ENCODE data around the gene LUC7L. TPM values are rescaled to one million over a fixed set of nuclear protein-coding genes. Genes with fewer than 3 reads are reported as not detected.
"Not testable (repeated sequence)": the region's sequence is repeated elsewhere in the genome, so short reads cannot be mapped to it uniquely, and the experiment has no call there.

The LUC7L gene
- total and polyA plus RNA-seq, 4 donors, result 63.4 to 199 (median 138) TPM

DNA sequence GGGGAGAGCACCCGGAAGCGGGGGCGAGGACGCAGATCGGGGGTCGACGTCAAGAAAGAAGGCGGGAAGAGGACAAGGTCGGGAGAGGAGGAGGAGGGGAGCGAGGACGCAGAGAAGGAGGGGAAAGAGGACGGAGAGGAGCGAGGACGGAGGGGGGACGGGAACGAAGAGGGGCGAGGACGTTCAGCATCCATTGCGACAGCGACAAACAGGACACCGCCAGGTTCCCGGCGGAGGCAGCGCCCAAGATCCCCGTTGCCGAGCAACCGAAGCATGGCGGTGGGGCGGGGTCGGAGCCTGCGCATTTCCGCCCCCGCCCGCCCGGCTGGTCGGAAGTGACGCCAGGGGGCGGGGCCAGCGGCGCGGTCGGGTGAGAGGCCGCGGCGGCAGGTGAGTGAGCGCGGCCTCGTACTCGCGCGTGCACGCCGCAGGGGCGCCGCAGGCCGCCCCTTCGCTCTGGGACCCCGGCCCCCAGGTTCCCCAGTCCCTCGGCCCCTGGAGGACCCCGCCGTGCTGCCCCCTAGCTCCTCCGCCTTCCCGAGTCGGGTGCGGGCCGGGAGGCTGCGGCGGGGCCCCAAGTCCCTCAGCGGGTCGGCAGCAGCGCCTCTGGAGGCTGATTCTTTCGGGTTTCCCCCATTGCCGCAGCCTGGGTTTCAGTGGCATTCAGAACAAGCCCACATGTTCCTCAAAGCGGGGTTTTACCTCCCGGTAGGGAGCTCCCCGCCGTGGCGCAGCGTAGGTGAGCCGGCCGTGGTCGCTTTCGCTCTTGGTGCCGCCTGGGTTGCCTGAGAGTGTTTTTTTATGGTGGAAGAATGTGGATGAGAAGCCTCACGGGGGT is 5.4 kb upstream of the LUC7L start, which contains the start of gene FAM234A:
FAM234A (plus strand) TSS at position 354 of the 838 bp plus-strand sequence. CDS start 19,593 bp downstream, outside the sequence.
- WGBS (ENCODE audit: insufficient coverage), result under 1% methylated on average over 85 of the region's 85 CpGs
- peak within 1 kb of the TSS; percentile 99 for H3K27ac ChIP-seq (ENCODE audit: low read depth, low read length)
- H3K4me1 ChIP-seq (ENCODE audit: control insufficient read depth, insufficient read depth, low read length), result peaks cover 24% of the 10 kb centered on the region
- no peaks in the 10 kb centered on the region for H3K36me3 ChIP-seq (ENCODE audit: control insufficient read depth, insufficient read depth, low read length)
- peak within 1 kb of the TSS; percentile 89 for H3K4me3 ChIP-seq (ENCODE audit: low read depth, low read length)
- no peaks in the 10 kb centered on the region for H3K27me3 ChIP-seq (ENCODE audit: control insufficient read depth, insufficient read depth, low read length)
- DNase-seq (ENCODE audit: low read depth in 4 of 6, low spot score in 6 of 6), result peak; percentile 86 to 98 (median 90)
- H3K9me3 ChIP-seq (ENCODE audit: control insufficient read depth, insufficient read depth, low read length), result no peaks in the 10 kb centered on the region

DNA sequence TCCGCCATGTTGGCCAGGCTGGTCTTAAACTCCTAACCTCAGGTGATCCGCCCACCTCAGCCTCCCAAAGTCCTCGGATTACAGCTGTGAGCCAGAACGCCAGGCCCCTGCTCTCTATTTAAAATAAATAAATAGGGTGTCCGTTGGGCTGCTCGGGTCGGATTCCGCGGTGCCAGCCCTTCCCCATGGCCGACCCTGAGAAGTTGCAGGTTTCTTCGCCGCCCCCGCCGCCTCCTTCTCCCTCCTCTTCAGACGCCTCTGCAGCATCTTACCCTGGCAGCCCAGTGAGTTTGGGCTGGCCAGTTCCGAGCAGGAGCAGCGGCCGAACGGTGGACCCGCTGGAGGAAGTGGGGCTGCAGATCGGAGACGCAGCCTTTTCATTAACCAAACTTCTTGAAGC is 1.7 kb upstream of the LUC7L start:
- DNase-seq (ENCODE audit: low read depth in 4 of 6, low spot score in 6 of 6), result no peak
- Histone ChIP-seq H3K9me3 (ENCODE audit: control insufficient read depth, insufficient read depth, low read length) (no peaks in the 10 kb centered on the region), H3K4me3 (ENCODE audit: low read depth, low read length) (no peak overlapping the region), H3K27ac (ENCODE audit: low read depth, low read length) (no peak overlapping the region), H3K27me3 (ENCODE audit: control insufficient read depth, insufficient read depth, low read length) (no peaks in the 10 kb centered on the region), H3K36me3 (ENCODE audit: control insufficient read depth, insufficient read depth, low read length) (peaks cover 8% of the 10 kb centered on the region), H3K4me1 (ENCODE audit: control insufficient read depth, insufficient read depth, low read length) (peaks cover 27% of the 10 kb centered on the region)
- 80% methylated on average over 17 of the region's 22 CpGs for WGBS (ENCODE audit: insufficient coverage)

DNA sequence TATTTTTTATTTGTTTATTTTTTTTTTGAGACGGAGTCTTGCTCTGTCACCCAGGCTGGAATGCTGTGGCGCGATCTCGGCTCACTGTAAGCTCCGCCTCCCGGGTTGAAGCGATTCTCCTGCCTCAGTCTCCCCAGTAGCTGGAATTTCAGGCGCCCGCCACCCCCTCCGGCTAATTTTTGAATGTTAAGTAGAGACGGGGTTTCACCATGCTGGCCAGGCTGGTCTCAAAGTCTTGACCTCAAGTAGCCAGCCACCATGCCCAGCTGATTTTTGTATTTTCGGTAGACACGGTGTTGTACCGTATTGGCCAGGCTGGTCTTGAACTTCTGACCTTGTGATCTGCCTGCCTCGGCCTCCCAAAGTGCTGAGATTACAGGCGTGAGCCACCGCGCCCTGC is 1.1 kb upstream of the LUC7L start:
- peaks cover 22% of the 10 kb centered on the region for H3K4me1 ChIP-seq (ENCODE audit: control insufficient read depth, insufficient read depth, low read length)
- not testable (repeated sequence) for H3K4me3 ChIP-seq (ENCODE audit: low read depth, low read length); H3K27me3 ChIP-seq (ENCODE audit: control insufficient read depth, insufficient read depth, low read length); DNase-seq (ENCODE audit: low read depth in 4 of 6, low spot score in 6 of 6); H3K9me3 ChIP-seq (ENCODE audit: control insufficient read depth, insufficient read depth, low read length); H3K27ac ChIP-seq (ENCODE audit: low read depth, low read length)
- H3K36me3 ChIP-seq (ENCODE audit: control insufficient read depth, insufficient read depth, low read length), result peaks cover 13% of the 10 kb centered on the region
- 95% methylated on average over 18 of the region's 18 CpGs for WGBS (ENCODE audit: insufficient coverage)

DNA sequence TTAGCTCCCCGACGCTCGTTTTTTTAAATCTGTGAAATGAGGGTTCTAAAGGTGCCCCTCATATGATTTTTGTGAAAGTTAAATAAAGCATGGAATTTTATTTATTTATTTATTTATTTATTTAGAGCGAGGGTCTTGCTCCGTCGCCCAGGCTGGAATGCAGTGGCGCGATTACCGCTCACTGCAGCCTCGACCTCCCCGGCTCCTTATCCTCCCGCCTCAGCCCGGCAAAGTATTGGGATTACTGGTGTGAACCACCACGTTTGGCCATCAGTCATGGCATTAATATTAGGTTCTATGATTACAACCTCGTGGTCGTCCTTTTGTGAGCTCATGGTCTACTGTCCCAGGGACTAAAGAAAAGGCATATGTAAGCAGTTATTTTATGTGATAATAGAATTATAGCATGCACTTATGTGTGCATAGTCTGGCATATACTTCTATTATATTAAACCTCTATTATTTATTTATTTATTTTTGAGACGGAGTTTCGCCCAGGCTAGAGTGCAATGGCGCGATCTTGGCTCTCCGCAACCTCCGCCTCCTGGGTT is 557 bp upstream of the LUC7L start:
- no peak overlapping the region for H3K27ac ChIP-seq (ENCODE audit: low read depth, low read length)

DNA sequence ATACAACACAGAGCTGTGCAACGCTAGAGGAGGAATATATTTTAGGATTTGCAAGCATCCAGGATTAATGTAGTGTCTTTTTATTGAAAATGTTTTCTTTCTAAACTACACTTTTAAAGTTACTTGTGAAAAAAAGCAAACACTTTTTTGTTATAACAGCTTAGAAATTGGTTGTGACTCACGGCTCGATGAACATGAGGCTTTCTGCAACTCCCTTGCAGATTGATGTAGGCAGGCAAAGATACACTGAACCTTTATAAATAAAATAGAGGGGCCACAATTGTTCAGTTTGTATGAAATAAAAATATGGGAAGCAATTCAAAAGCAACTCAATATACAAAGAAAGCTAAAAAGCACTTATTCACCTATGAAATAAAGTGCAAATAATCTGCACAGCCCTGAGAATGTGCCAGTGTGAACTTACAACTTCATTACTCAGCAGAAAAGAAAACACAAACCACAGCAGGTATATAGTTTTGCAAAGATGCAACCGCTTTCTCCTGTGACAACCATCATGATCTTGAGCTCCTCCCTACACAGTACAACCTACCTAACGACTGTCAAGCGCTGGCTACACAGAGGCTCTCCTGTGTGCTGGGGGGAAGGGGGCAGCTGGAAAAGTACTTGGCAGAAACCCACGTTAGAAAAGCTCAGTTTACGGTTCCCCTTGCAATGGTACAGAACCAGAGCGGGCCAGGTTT is 948 bp downstream of the LUC7L start:
- Histone ChIP-seq H3K36me3 (ENCODE audit: control insufficient read depth, insufficient read depth, low read length) (peaks cover 31% of the 10 kb centered on the region), H3K4me1 (ENCODE audit: control insufficient read depth, insufficient read depth, low read length) (peaks cover 8% of the 10 kb centered on the region), H3K27ac (ENCODE audit: low read depth, low read length) (peak overlapping the region; percentile 98), H3K27me3 (ENCODE audit: control insufficient read depth, insufficient read depth, low read length) (no peaks in the 10 kb centered on the region), H3K4me3 (ENCODE audit: low read depth, low read length) (peak overlapping the region; percentile 94), H3K9me3 (ENCODE audit: control insufficient read depth, insufficient read depth, low read length) (no peaks in the 10 kb centered on the region)
- WGBS (ENCODE audit: insufficient coverage), result 0% methylated on average over 5 of the region's 9 CpGs
- peak in 1 of 6 donors; percentile 49 for DNase-seq (ENCODE audit: low read depth in 4 of 6, low spot score in 6 of 6)

More for the DNA sequence above, 557 bp upstream of the LUC7L start:
- H3K27me3 ChIP-seq (ENCODE audit: control insufficient read depth, insufficient read depth, low read length), result no peaks in the 10 kb centered on the region
- 53% methylated on average over 4 of the region's 22 CpGs for WGBS (ENCODE audit: insufficient coverage)
- peak overlapping the region; percentile 94 for H3K4me3 ChIP-seq (ENCODE audit: low read depth, low read length)
- DNase-seq (ENCODE audit: low read depth in 4 of 6, low spot score in 6 of 6), result no peak
- H3K9me3 ChIP-seq (ENCODE audit: control insufficient read depth, insufficient read depth, low read length), result no peaks in the 10 kb centered on the region
- H3K36me3 ChIP-seq (ENCODE audit: control insufficient read depth, insufficient read depth, low read length), result peaks cover 18% of the 10 kb centered on the region
- H3K4me1 ChIP-seq (ENCODE audit: control insufficient read depth, insufficient read depth, low read length), result peaks cover 17% of the 10 kb centered on the region

DNA sequence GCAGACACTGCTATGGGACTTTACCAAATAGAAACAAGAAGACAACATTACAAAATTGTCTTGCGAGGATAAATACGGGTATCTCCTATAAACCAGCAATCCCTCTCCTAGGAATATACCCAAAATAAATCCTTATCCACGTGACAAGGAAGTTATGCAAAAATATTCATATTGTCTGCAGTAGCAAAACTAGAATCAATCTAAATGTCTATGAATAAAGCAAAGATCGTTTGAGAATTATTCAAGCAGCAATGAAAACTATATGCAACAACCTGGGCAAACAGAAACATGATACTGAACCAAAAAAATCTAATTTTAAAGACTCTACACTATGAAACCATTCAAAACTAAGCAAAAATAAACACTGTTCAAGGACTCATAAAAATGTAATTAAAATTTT is 9.2 kb downstream of the LUC7L start:
- WGBS (ENCODE audit: insufficient coverage), result no CpG with 5 or more reads among the region's 4 CpGs
- no peaks in the 10 kb centered on the region for H3K9me3 ChIP-seq (ENCODE audit: control insufficient read depth, insufficient read depth, low read length)
- DNase-seq (ENCODE audit: low read depth in 4 of 6, low spot score in 6 of 6), result no peak
- H3K4me3 ChIP-seq (ENCODE audit: low read depth, low read length), result no peak overlapping the region
- no peaks in the 10 kb centered on the region for H3K4me1 ChIP-seq (ENCODE audit: control insufficient read depth, insufficient read depth, low read length)
- no peaks in the 10 kb centered on the region for H3K27me3 ChIP-seq (ENCODE audit: control insufficient read depth, insufficient read depth, low read length)
- peaks cover 81% of the 10 kb centered on the region for H3K36me3 ChIP-seq (ENCODE audit: control insufficient read depth, insufficient read depth, low read length)
- H3K27ac ChIP-seq (ENCODE audit: low read depth, low read length), result no peak overlapping the region

DNA sequence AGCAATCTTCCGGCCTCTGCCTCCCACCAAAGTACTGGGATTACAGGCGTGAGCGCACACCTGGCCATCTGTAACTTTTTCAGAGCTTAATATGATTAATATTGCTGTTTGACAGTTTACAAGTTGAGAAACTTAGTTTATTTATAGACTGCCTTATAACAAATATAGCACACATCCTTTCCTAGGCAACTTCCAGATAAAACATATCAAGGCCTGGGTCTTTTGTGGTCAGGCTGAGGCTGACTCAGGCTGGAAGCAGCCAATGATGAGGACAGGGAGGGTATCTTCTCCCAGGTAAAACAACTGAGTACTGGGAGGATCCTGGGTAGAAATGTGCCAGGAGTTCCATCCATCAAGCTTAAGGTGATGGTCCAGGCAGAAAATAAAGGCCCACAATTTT is 16.2 kb downstream of the LUC7L start:
- Histone ChIP-seq H3K27ac (ENCODE audit: low read depth, low read length) (no peak overlapping the region), H3K4me1 (ENCODE audit: control insufficient read depth, insufficient read depth, low read length) (no peaks in the 10 kb centered on the region), H3K27me3 (ENCODE audit: control insufficient read depth, insufficient read depth, low read length) (no peaks in the 10 kb centered on the region), H3K36me3 (ENCODE audit: control insufficient read depth, insufficient read depth, low read length) (peaks cover 78% of the 10 kb centered on the region), H3K9me3 (ENCODE audit: control insufficient read depth, insufficient read depth, low read length) (no peaks in the 10 kb centered on the region), H3K4me3 (ENCODE audit: low read depth, low read length) (no peak overlapping the region)
- no peak for DNase-seq (ENCODE audit: low read depth in 4 of 6, low spot score in 6 of 6)
- no CpG with 5 or more reads among the region's 3 CpGs for WGBS (ENCODE audit: insufficient coverage)

DNA sequence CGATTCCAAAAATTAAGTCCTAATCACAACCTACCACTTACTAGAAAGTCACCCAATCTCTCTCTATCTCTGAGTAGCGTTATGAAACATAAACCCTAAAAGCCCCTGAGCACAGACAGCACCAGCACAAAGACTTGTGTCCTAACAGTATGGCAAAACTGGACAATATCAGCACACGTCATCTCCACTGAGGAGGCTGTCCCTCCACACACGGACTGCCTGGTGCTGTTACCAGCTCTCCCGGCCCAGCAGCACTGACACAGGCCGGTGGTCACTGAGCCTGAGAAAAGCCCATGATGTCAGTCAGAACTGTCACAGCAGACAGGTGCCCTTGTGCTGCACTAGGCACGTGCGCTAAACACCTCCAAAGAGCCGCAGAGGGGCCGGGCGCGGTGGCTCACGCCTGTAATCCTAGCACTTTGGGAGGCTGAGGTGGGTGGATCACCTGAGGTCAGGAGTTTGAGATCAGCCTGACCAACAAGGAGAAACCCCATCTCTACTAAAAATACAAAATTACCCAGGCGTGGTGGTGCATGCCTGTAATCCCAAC is 17.5 kb downstream of the LUC7L start:
- not testable (repeated sequence) for H3K27ac ChIP-seq (ENCODE audit: low read depth, low read length); DNase-seq (ENCODE audit: low read depth in 4 of 6, low spot score in 6 of 6); H3K27me3 ChIP-seq (ENCODE audit: control insufficient read depth, insufficient read depth, low read length); H3K4me1 ChIP-seq (ENCODE audit: control insufficient read depth, insufficient read depth, low read length); H3K4me3 ChIP-seq (ENCODE audit: low read depth, low read length); H3K9me3 ChIP-seq (ENCODE audit: control insufficient read depth, insufficient read depth, low read length)
- peaks cover 77% of the 10 kb centered on the region for H3K36me3 ChIP-seq (ENCODE audit: control insufficient read depth, insufficient read depth, low read length)
- 95% methylated on average over 7 of the region's 14 CpGs for WGBS (ENCODE audit: insufficient coverage)

DNA sequence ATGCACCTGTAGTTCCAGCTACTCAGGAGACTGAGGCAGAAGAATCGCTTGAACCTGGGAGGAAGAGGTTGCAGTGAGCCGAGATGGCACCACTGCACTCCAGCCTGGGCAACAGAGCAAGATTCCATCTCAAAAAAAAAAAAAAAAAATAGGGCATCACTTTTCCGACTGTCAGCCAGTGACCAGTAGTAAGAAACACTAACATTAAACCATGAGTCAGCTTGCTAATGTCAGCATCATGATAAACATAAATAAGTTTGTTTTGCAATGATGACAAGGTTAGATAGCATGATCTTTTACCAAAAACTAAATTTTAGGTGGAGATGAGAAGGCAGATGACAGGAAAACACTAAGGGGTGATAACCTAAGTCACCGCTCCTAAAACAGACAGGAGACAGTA is 19.9 kb downstream of the LUC7L start:
- H3K4me3 ChIP-seq (ENCODE audit: low read depth, low read length); DNase-seq (ENCODE audit: low read depth in 4 of 6, low spot score in 6 of 6); H3K27ac ChIP-seq (ENCODE audit: low read depth, low read length); H3K9me3 ChIP-seq (ENCODE audit: control insufficient read depth, insufficient read depth, low read length); H3K27me3 ChIP-seq (ENCODE audit: control insufficient read depth, insufficient read depth, low read length); H3K4me1 ChIP-seq (ENCODE audit: control insufficient read depth, insufficient read depth, low read length): not testable (repeated sequence)
- WGBS (ENCODE audit: insufficient coverage), result no CpG with 5 or more reads among the region's 4 CpGs
- H3K36me3 ChIP-seq (ENCODE audit: control insufficient read depth, insufficient read depth, low read length), result peaks cover 77% of the 10 kb centered on the region

Measured in spinal cord (tissue), 10 donors.